ENCODE data around the gene TGOLN2.

DNA sequence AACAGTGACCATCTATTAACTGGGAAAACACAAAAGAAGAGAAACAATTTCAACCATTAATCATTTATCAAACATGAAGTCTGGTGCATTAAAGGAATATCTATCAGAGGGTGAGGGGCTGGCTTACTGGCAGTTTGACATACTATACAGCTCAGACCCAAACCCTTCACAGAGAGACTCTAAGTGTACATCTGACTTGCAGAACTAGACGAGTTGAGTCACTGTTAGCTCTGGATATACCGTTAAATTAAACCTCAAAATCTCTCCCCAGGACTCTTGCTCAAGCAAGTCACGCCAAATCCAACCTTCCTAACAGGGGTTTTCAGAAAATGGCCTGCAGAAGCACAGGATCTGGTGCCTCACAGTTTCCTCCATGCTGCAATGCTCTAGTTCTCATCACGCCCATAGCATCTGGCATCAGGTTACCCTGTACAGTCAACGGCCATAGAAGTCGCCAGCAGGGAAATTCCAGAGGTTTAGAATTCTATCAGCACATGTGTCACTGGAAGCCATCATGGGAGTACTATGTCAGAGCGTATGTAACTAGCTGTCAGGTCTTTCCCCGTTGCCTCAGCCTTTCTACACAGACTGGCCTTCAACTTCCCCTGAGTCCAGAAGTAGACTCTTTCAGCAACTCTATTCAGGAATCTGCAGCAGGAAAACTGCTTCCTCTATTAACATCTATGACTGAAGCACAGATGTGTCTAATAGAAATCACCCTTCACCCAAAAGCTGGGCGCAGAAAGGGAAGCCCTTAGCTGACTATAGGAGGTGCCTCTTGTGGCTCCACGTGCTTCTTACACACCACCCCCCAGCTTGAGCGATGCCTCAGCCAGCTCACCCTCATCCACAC is 9.3 kb downstream of the TGOLN2 start:
- TF ChIP-seq NR2C2 (CRISPR knock-in tag; IDR thresholded peaks at IDR 0.05) (no peak), GTF2I (CRISPR knock-in tag; conservative IDR thresholded peaks at IDR 0.05) (no peak), CREB1 (CRISPR knock-in tag; IDR thresholded peaks at IDR 0.05) (no peak), ESRRA (CRISPR knock-in tag; IDR thresholded peaks at IDR 0.05; ENCODE audit: borderline replicate concordance) (no peak), SP1 (CRISPR knock-in tag; conservative IDR thresholded peaks at IDR 0.05) (no peak)
- TF ChIP-seq, protein P1, sequence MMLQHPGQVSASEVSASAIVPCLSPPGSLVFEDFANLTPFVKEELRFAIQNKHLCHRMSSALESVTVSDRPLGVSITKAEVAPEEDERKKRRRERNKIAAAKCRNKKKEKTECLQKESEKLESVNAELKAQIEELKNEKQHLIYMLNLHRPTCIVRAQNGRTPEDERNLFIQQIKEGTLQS (CRISPR knock-in tag; conservative IDR thresholded peaks at IDR 0.05), result no peak
- TF ChIP-seq, protein P2, sequence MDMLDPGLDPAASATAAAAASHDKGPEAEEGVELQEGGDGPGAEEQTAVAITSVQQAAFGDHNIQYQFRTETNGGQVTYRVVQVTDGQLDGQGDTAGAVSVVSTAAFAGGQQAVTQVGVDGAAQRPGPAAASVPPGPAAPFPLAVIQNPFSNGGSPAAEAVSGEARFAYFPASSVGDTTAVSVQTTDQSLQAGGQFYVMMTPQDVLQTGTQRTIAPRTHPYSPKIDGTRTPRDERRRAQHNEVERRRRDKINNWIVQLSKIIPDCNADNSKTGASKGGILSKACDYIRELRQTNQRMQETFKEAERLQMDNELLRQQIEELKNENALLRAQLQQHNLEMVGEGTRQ (CRISPR knock-in tag; IDR thresholded peaks at IDR 0.05), result no peak
- TF ChIP-seq, protein P3, sequence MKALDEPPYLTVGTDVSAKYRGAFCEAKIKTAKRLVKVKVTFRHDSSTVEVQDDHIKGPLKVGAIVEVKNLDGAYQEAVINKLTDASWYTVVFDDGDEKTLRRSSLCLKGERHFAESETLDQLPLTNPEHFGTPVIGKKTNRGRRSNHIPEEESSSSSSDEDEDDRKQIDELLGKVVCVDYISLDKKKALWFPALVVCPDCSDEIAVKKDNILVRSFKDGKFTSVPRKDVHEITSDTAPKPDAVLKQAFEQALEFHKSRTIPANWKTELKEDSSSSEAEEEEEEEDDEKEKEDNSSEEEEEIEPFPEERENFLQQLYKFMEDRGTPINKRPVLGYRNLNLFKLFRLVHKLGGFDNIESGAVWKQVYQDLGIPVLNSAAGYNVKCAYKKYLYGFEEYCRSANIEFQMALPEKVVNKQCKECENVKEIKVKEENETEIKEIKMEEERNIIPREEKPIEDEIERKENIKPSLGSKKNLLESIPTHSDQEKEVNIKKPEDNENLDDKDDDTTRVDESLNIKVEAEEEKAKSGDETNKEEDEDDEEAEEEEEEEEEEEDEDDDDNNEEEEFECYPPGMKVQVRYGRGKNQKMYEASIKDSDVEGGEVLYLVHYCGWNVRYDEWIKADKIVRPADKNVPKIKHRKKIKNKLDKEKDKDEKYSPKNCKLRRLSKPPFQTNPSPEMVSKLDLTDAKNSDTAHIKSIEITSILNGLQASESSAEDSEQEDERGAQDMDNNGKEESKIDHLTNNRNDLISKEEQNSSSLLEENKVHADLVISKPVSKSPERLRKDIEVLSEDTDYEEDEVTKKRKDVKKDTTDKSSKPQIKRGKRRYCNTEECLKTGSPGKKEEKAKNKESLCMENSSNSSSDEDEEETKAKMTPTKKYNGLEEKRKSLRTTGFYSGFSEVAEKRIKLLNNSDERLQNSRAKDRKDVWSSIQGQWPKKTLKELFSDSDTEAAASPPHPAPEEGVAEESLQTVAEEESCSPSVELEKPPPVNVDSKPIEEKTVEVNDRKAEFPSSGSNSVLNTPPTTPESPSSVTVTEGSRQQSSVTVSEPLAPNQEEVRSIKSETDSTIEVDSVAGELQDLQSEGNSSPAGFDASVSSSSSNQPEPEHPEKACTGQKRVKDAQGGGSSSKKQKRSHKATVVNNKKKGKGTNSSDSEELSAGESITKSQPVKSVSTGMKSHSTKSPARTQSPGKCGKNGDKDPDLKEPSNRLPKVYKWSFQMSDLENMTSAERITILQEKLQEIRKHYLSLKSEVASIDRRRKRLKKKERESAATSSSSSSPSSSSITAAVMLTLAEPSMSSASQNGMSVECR (CRISPR knock-in tag; IDR thresholded peaks at IDR 0.05; ENCODE audit: borderline replicate concordance), result no peak
- TF ChIP-seq, protein P4, sequence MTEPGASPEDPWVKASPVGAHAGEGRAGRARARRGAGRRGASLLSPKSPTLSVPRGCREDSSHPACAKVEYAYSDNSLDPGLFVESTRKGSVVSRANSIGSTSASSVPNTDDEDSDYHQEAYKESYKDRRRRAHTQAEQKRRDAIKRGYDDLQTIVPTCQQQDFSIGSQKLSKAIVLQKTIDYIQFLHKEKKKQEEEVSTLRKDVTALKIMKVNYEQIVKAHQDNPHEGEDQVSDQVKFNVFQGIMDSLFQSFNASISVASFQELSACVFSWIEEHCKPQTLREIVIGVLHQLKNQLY (CRISPR knock-in tag; IDR thresholded peaks at IDR 0.05), result no peak
- TF ChIP-seq, protein P5, sequence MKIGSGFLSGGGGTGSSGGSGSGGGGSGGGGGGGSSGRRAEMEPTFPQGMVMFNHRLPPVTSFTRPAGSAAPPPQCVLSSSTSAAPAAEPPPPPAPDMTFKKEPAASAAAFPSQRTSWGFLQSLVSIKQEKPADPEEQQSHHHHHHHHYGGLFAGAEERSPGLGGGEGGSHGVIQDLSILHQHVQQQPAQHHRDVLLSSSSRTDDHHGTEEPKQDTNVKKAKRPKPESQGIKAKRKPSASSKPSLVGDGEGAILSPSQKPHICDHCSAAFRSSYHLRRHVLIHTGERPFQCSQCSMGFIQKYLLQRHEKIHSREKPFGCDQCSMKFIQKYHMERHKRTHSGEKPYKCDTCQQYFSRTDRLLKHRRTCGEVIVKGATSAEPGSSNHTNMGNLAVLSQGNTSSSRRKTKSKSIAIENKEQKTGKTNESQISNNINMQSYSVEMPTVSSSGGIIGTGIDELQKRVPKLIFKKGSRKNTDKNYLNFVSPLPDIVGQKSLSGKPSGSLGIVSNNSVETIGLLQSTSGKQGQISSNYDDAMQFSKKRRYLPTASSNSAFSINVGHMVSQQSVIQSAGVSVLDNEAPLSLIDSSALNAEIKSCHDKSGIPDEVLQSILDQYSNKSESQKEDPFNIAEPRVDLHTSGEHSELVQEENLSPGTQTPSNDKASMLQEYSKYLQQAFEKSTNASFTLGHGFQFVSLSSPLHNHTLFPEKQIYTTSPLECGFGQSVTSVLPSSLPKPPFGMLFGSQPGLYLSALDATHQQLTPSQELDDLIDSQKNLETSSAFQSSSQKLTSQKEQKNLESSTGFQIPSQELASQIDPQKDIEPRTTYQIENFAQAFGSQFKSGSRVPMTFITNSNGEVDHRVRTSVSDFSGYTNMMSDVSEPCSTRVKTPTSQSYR (CRISPR knock-in tag; IDR thresholded peaks at IDR 0.05), result no peak
- TF ChIP-seq, protein P6, sequence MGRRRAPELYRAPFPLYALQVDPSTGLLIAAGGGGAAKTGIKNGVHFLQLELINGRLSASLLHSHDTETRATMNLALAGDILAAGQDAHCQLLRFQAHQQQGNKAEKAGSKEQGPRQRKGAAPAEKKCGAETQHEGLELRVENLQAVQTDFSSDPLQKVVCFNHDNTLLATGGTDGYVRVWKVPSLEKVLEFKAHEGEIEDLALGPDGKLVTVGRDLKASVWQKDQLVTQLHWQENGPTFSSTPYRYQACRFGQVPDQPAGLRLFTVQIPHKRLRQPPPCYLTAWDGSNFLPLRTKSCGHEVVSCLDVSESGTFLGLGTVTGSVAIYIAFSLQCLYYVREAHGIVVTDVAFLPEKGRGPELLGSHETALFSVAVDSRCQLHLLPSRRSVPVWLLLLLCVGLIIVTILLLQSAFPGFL (CRISPR knock-in tag; IDR thresholded peaks at IDR 0.05; ENCODE audit: borderline replicate concordance), result no peak
